HEK293 (cell line): ENCODE results near the gene ARID3A.

Experiments used
- CTCF ChIA-PET: fragments of 350-600 bp; formaldehyde crosslinking; extraction: SDS; loops from one replicate; lab custom pipeline; 2021; ENCODE audit warnings: antibody characterized with exemption; lab: Yijun Ruan, JAX
- POLR2A ChIA-PET: fragments of 300-600 bp; formaldehyde crosslinking; extraction: SDS; loops from one replicate; lab custom pipeline; 2020; ENCODE audit warnings: antibody characterized with exemption, inconsistent platforms; lab: Yijun Ruan, JAX
- H3K27ac ChIP-seq: fragments of 200-500 bp; sonication (Bioruptor generic); 2 replicates; pipeline ENCODE4 v1.5.1; 2014; ENCODE audit warnings: low read depth, low read length, control low read depth, inconsistent platforms; ENCODE audit errors: extremely low read depth
- H3K36me3 ChIP-seq, 2 experiments: fragments of 200-500 bp in 1 of 2; sonication (Bioruptor generic) in 1 of 2; 1 replicate in 1 of 2; 2 replicates in 1 of 2; pipeline ENCODE4 v1.5.1; 2014 to 2017; ENCODE audit warnings: inconsistent platforms in 2 of 2, low read length in 2 of 2; ENCODE audit not compliant: control insufficient read depth in 2 of 2, insufficient read depth in 1 of 2
- H3K4me1 ChIP-seq: fragments of 200-500 bp; sonication (Bioruptor generic); 2 replicates; pipeline ENCODE4 v1.5.1; 2014; ENCODE audit warnings: mild to moderate bottlenecking, low read length, inconsistent platforms; ENCODE audit not compliant: control insufficient read depth, insufficient read depth
- H3K4me3 ChIP-seq: 2 replicates; pipeline ENCODE4 v1.5.1; 2011; ENCODE audit warnings: low read depth, mild to moderate bottlenecking, control low read depth, low read length, moderate library complexity
- H3K9me3 ChIP-seq: fragments of 200-500 bp; sonication (Bioruptor generic); 2 replicates; pipeline ENCODE4 v1.5.1; 2014; ENCODE audit warnings: low read depth, low read length, inconsistent platforms; ENCODE audit not compliant: control insufficient read depth, insufficient read depth
- BCL11A ChIP-seq: fragments of 450-650 bp; formaldehyde crosslinking; IDR thresholded peaks from 2 replicates; pipeline ENCODE4 v1.5.1; 2016; ENCODE audit warnings: low read depth, missing biosample characterization, missing genetic modification characterization
- KLF1 ChIP-seq: fragments of 450-650 bp; formaldehyde crosslinking; IDR thresholded peaks from 2 replicates; pipeline ENCODE4 v1.5.1; 2016; ENCODE audit warnings: missing biosample characterization, missing genetic modification characterization
- KLF8 ChIP-seq: fragments of 450-650 bp; formaldehyde crosslinking; IDR thresholded peaks from 2 replicates; pipeline ENCODE4 v1.5.1; 2016; ENCODE audit warnings: missing biosample characterization, missing genetic modification characterization
- KLF9 ChIP-seq: fragments of 450-650 bp; formaldehyde crosslinking; IDR thresholded peaks from 2 replicates; pipeline ENCODE4 v1.5.1; 2016; ENCODE audit warnings: missing biosample characterization, missing genetic modification characterization, low read depth
- SETDB1 ChIP-seq: IDR thresholded peaks from one replicate; pipeline ENCODE4 v1.6.1; 2017; ENCODE audit warnings: mild to moderate bottlenecking, low read length, moderate library complexity, mixed read lengths; ENCODE audit not compliant: insufficient read length
- YY1 ChIP-seq: fragments of 450-650 bp; formaldehyde crosslinking; IDR thresholded peaks from 2 replicates; pipeline ENCODE4 v1.5.1; 2018; ENCODE audit warnings: missing biosample characterization, missing genetic modification characterization
- YY2 ChIP-seq: fragments of 450-650 bp; formaldehyde crosslinking; IDR thresholded peaks from 2 replicates; pipeline ENCODE4 v1.5.1; 2016; ENCODE audit warnings: missing biosample characterization, missing genetic modification characterization
- ZBTB20 ChIP-seq: fragments of 450-650 bp; formaldehyde crosslinking; IDR thresholded peaks from 2 replicates; pipeline ENCODE4 v1.5.1; 2016; ENCODE audit warnings: missing biosample characterization, missing genetic modification characterization
- ZBTB8A ChIP-seq: fragments of 450-650 bp; formaldehyde crosslinking; IDR thresholded peaks from 2 replicates; pipeline ENCODE4 v1.5.1; 2016; ENCODE audit warnings: missing biosample characterization, missing genetic modification characterization
- ZNF132 ChIP-seq: fragments of 450-650 bp; formaldehyde crosslinking; IDR thresholded peaks from 2 replicates; pipeline ENCODE4 v1.5.1; 2017; ENCODE audit warnings: missing biosample characterization, missing genetic modification characterization, borderline replicate concordance
- ZNF140 ChIP-seq: fragments of 450-650 bp; formaldehyde crosslinking; IDR thresholded peaks from 2 replicates; pipeline ENCODE4 v1.5.1; 2016; ENCODE audit warnings: missing biosample characterization, missing genetic modification characterization
- ZNF184 ChIP-seq: fragments of 450-650 bp; IDR thresholded peaks from 2 replicates; pipeline ENCODE4 v1.5.1; 2018; ENCODE audit warnings: missing biosample characterization, mild to moderate bottlenecking, missing genetic modification characterization
- ZNF211 ChIP-seq: fragments of 450-650 bp; formaldehyde crosslinking; IDR thresholded peaks from 2 replicates; pipeline ENCODE4 v1.5.1; 2016; ENCODE audit warnings: low read depth, missing biosample characterization, missing genetic modification characterization
- ZNF350 ChIP-seq: fragments of 450-650 bp; formaldehyde crosslinking; IDR thresholded peaks from 2 replicates; pipeline ENCODE4 v1.5.0; 2017; ENCODE audit warnings: missing biosample characterization, mild to moderate bottlenecking, missing genetic modification characterization
- ZNF521 ChIP-seq: fragments of 450-650 bp; formaldehyde crosslinking; IDR thresholded peaks from 2 replicates; pipeline ENCODE4 v1.5.1; 2017; ENCODE audit warnings: missing biosample characterization, mild to moderate bottlenecking, missing genetic modification characterization
- ZNF561 ChIP-seq: fragments of 450-650 bp; IDR thresholded peaks from 2 replicates; pipeline ENCODE4 v1.5.1; 2018; ENCODE audit warnings: missing biosample characterization, missing genetic modification characterization, borderline replicate concordance
- ZNF596 ChIP-seq: fragments of 450-650 bp; IDR thresholded peaks from 2 replicates; pipeline ENCODE4 v1.5.0; 2018; ENCODE audit warnings: missing biosample characterization, mild to moderate bottlenecking, missing genetic modification characterization, moderate library complexity
- ZNF623 ChIP-seq: fragments of 450-650 bp; formaldehyde crosslinking; IDR thresholded peaks from 2 replicates; pipeline ENCODE4 v1.5.1; 2016; ENCODE audit warnings: missing biosample characterization, missing genetic modification characterization
- ZNF626 ChIP-seq: fragments of 450-650 bp; sonication (Bioruptor Pico); formaldehyde crosslinking; IDR thresholded peaks from 2 replicates; pipeline ENCODE4 v1.5.1; 2018; ENCODE audit warnings: missing biosample characterization, missing genetic modification characterization, inconsistent platforms
- ZNF658 ChIP-seq: fragments of 450-650 bp; formaldehyde crosslinking; IDR thresholded peaks from 2 replicates; pipeline ENCODE4; 2016; ENCODE audit warnings: missing biosample characterization, missing genetic modification characterization
- TF ChIP-seq, protein P1 (sequence below): fragments of 450-650 bp; formaldehyde crosslinking; IDR thresholded peaks from 2 replicates; pipeline ENCODE4 v1.5.1; 2016; ENCODE audit warnings: missing biosample characterization, missing genetic modification characterization
- TF ChIP-seq, protein P2 (sequence below): fragments of 450-650 bp; formaldehyde crosslinking; IDR thresholded peaks from 2 replicates; pipeline ENCODE4; 2016; ENCODE audit warnings: missing biosample characterization, missing genetic modification characterization
- TF ChIP-seq, protein P3 (sequence below): fragments of 450-650 bp; formaldehyde crosslinking; IDR thresholded peaks from 2 replicates; pipeline ENCODE4 v1.5.1; 2017; ENCODE audit warnings: missing biosample characterization, mild to moderate bottlenecking, missing genetic modification characterization, moderate library complexity
- TF ChIP-seq, protein P4 (sequence below): fragments of 450-650 bp; formaldehyde crosslinking; IDR thresholded peaks from 2 replicates; pipeline ENCODE4 v1.5.1; 2016; ENCODE audit warnings: missing biosample characterization, missing genetic modification characterization
- TF ChIP-seq, protein P5 (sequence below): fragments of 450-650 bp; formaldehyde crosslinking; IDR thresholded peaks from 2 replicates; pipeline ENCODE4 v1.5.1; 2016; ENCODE audit warnings: missing biosample characterization, missing genetic modification characterization
- TF ChIP-seq, protein P6 (sequence below): fragments of 450-650 bp; formaldehyde crosslinking; IDR thresholded peaks from 2 replicates; pipeline ENCODE4 v1.5.1; 2016; ENCODE audit warnings: missing biosample characterization, missing genetic modification characterization

Gene ARID3A

DNA sequence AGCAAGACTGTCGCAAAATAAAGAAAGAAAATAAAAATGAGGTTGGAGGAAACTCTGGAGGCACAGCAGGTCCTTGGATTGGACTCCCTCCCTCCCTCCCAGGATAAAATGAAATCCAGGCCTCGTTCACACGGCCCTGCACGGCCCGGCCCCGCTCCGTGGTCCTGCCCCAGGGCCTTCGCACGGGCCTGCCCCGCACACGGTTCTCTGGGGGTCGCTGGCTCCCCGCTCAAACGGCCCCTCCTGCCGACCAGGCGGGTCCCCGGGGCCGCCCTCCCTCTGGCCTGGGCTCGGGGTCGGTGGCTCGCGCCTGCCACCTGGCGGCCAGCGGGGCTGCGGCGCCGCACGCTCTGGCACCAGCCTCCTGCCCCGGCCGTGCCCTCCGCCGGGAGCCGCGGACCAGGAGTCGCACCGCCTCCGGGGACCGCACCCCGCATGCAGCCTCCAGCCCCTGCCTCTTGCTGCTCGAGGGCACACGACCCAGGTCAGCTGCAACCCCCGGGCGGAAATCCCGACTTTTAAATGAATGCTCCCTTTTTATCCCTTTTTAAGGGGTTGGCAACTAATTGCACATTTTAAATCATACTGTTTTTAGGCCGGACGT lies 56.8 kb downstream of the ARID3A start (continued):
- TF ChIP-seq, protein P1, sequence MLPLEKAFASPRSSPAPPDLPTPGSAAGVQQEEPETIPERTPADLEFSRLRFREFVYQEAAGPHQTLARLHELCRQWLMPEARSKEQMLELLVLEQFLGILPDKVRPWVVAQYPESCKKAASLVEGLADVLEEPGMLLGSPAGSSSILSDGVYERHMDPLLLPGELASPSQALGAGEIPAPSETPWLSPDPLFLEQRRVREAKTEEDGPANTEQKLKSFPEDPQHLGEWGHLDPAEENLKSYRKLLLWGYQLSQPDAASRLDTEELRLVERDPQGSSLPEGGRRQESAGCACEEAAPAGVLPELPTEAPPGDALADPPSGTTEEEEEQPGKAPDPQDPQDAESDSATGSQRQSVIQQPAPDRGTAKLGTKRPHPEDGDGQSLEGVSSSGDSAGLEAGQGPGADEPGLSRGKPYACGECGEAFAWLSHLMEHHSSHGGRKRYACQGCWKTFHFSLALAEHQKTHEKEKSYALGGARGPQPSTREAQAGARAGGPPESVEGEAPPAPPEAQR (tag by site-specific recombination), result no peak
- no peak for TF ChIP-seq BCL11A (tag by site-specific recombination)
- TF ChIP-seq, protein P2, sequence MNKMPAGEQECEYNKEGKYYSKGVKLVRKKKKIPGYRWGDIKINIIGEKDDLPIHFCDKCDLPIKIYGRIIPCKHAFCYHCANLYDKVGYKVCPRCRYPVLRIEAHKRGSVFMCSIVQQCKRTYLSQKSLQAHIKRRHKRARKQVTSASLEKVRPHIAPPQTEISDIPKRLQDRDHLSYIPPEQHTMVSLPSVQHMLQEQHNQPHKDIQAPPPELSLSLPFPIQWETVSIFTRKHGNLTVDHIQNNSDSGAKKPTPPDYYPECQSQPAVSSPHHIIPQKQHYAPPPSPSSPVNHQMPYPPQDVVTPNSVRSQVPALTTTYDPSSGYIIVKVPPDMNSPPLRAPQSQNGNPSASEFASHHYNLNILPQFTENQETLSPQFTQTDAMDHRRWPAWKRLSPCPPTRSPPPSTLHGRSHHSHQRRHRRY (tag by site-specific recombination), result no peak
- no peak for TF ChIP-seq ZNF211 (tag by site-specific recombination)
- peak; percentile 79 for TF ChIP-seq ZNF623 (tag by site-specific recombination)
- TF ChIP-seq KLF9 (tag by site-specific recombination), result no peak; the same call in none of the 2 replicates
- no peak for TF ChIP-seq SETDB1
- TF ChIP-seq ZNF561 (tag by site-specific recombination), result peak; percentile 93; the same call in 1 of the 2 replicates
- TF ChIP-seq ZNF132, result no peak

DNA sequence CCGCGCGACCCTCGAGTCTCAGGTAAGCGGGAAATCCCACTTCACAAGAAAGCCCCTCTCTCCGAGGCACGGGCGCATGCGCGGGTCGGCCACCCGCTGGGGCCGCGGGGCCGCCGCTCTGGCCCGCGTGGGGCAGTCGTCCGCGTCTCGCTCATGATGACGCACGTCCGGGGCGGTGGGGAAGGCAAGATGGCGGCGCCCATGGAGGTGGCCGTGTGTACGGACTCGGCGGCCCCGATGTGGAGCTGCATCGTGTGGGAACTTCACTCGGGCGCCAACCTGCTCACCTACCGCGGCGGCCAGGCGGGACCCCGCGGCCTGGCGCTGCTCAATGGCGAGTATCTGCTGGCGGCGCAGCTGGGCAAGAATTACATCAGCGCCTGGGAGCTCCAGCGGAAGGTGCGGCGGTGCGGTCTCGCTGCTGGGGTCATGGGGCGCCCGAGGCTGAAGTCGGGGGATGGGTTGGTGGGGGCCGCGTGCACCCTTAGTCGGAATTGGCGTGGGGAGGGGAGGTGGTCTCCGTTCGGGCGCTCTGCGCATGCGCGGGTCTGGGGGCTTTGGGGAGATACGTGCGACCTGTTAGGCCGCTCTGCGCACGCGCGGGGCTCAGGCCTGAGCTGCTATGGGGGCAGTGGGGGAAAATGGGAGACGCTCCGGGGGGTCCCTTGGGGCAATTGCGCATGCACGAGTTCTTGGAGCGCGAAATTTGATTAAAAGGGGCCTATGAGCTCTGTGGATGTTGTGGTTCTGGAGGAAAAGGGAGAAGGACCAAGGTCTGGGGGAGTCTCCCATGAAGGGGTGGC lies 58.5 kb downstream of the ARID3A start, which contains the start of gene WDR18:
TSS of gene WDR18 (plus strand) at position 181 of the 803 bp plus-strand sequence. CDS start at position 190, 9 bp downstream.
- peaks cover 9 to 35% of the 10 kb centered on the region in 2 experiments; a peak in 2 of 3 replicates for H3K36me3 ChIP-seq
- POLR2A ChIA-PET, result interaction anchor here (0.8 to 2.5 kb wide), 6 partner anchors 12 to 321 kb away, joined by 3 to 15 read pairs (median 4); partner anchors contain the start of genes ABCA7, CIRBP and RNF126
- CTCF ChIA-PET, result interaction anchor here (0.6 to 5.9 kb wide), 18 partner anchors 11 to 260 kb away, joined by 3 to 116 read pairs (median 4); partner anchors contain the start of gene KISS1R
- TF ChIP-seq ZNF626 (tag by site-specific recombination) (no peak), KLF8 (peak; percentile 84; the same call in 1 of the 2 replicates), ZNF140 (tag by site-specific recombination) (no peak), KLF1 (tag by site-specific recombination) (peak; percentile 61; the same call in 1 of the 2 replicates), YY2 (tag by site-specific recombination) (peak; percentile 100), ZNF184 (no peak), ZNF350 (tag by site-specific recombination) (no peak), YY1 (tag by site-specific recombination) (peak; percentile 100), ZBTB20 (peak; percentile 74), ZBTB8A (tag by site-specific recombination) (peak; percentile 71), ZNF596 (tag by site-specific recombination) (no peak), ZNF521 (tag by site-specific recombination) (no peak), ZNF658 (tag by site-specific recombination) (no peak)
- TF ChIP-seq, protein P3, sequence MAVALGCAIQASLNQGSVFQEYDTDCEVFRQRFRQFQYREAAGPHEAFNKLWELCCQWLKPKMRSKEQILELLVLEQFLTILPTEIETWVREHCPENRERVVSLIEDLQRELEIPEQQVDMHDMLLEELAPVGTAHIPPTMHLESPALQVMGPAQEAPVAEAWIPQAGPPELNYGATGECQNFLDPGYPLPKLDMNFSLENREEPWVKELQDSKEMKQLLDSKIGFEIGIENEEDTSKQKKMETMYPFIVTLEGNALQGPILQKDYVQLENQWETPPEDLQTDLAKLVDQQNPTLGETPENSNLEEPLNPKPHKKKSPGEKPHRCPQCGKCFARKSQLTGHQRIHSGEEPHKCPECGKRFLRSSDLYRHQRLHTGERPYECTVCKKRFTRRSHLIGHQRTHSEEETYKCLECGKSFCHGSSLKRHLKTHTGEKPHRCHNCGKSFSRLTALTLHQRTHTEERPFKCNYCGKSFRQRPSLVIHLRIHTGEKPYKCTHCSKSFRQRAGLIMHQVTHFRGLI (tag by site-specific recombination), result no peak; the same call in 1 of the 2 replicates
- TF ChIP-seq, protein P4, sequence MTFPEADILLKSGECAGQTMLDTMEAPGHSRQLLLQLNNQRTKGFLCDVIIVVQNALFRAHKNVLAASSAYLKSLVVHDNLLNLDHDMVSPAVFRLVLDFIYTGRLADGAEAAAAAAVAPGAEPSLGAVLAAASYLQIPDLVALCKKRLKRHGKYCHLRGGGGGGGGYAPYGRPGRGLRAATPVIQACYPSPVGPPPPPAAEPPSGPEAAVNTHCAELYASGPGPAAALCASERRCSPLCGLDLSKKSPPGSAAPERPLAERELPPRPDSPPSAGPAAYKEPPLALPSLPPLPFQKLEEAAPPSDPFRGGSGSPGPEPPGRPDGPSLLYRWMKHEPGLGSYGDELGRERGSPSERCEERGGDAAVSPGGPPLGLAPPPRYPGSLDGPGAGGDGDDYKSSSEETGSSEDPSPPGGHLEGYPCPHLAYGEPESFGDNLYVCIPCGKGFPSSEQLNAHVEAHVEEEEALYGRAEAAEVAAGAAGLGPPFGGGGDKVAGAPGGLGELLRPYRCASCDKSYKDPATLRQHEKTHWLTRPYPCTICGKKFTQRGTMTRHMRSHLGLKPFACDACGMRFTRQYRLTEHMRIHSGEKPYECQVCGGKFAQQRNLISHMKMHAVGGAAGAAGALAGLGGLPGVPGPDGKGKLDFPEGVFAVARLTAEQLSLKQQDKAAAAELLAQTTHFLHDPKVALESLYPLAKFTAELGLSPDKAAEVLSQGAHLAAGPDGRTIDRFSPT (tag by site-specific recombination), result no peak
- TF ChIP-seq, protein P5, sequence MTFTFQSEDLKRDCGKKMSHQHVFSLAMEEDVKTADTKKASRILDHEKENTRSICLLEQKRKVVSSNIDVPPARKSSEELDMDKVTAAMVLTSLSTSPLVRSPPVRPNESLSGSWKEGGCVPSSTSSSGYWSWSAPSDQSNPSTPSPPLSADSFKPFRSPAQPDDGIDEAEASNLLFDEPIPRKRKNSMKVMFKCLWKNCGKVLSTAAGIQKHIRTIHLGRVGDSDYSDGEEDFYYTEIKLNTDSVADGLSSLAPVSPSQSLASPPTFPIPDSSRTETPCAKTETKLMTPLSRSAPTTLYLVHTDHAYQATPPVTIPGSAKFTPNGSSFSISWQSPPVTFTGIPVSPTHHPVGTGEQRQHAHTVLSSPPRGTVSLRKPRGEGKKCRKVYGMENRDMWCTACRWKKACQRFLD (tag by site-specific recombination), result no peak
- TF ChIP-seq, protein P6, sequence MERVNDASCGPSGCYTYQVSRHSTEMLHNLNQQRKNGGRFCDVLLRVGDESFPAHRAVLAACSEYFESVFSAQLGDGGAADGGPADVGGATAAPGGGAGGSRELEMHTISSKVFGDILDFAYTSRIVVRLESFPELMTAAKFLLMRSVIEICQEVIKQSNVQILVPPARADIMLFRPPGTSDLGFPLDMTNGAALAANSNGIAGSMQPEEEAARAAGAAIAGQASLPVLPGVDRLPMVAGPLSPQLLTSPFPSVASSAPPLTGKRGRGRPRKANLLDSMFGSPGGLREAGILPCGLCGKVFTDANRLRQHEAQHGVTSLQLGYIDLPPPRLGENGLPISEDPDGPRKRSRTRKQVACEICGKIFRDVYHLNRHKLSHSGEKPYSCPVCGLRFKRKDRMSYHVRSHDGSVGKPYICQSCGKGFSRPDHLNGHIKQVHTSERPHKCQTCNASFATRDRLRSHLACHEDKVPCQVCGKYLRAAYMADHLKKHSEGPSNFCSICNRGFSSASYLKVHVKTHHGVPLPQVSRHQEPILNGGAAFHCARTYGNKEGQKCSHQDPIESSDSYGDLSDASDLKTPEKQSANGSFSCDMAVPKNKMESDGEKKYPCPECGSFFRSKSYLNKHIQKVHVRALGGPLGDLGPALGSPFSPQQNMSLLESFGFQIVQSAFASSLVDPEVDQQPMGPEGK (tag by site-specific recombination), result peak; percentile 95

More for the DNA sequence above, 58.5 kb downstream of the ARID3A start, which contains the start of gene WDR18:
- Histone ChIP-seq H3K4me3 (peak within 1 kb of the TSS; percentile 99), H3K27ac (peak within 1 kb of the TSS; percentile 90), H3K9me3 (no peaks in the 10 kb centered on the region), H3K4me1 (peaks cover 2% of the 10 kb centered on the region; the same call in 1 of the 2 replicates)
